HepG2 (cell line): ENCODE results near the gene HECTD3. TPM values are rescaled to one million over a fixed set of nuclear protein-coding genes. Genes with fewer than 3 reads are reported as not detected.

Experiments
- ATF1 ChIP-seq: IDR thresholded peaks from 2 replicates; pipeline ENCODE4 v1.6.1; 2016; ENCODE audit warnings: mild to moderate bottlenecking, control low read depth
- CHD4 ChIP-seq: fragments of 200-600 bp; sonication (generic); IDR thresholded peaks from 2 replicates; pipeline ENCODE4 v1.7.0; 2017; ENCODE audit warnings: mild to moderate bottlenecking, low read length, borderline replicate concordance
- FOXC1 ChIP-seq: sonication (generic); formaldehyde crosslinking; IDR thresholded peaks from 2 replicates; pipeline ENCODE4 v1.8.0; 2022; ENCODE audit warnings: mild to moderate bottlenecking, missing genetic modification reagents, borderline replicate concordance
- FOXP1 ChIP-seq, 2 experiments: fragments of 450-650 bp in 1 of 2; IDR thresholded peaks; 2 replicates each; pipeline ENCODE4 v1.6.1; 2017 to 2018; ENCODE audit warnings: antibody characterized with exemption in 1 of 2
- GABPB1 ChIP-seq: IDR thresholded peaks from 2 replicates; pipeline ENCODE4 v1.6.1; 2016; ENCODE audit warnings: mild to moderate bottlenecking, missing genetic modification reagents, moderate library complexity, missing compliant biosample characterization
- HDAC2 ChIP-seq: sonication (generic); formaldehyde crosslinking; IDR thresholded peaks from 2 replicates; pipeline ENCODE4 v1.4.0; 2020; ENCODE audit warnings: missing genetic modification reagents
- HNF4A ChIP-seq: sonication (generic); formaldehyde crosslinking; IDR thresholded peaks from 2 replicates; pipeline ENCODE4 v1.4.0; 2020; ENCODE audit warnings: missing genetic modification reagents
- KDM6A ChIP-seq: IDR thresholded peaks from 2 replicates; pipeline ENCODE4 v1.6.1; 2016; ENCODE audit warnings: low read depth
- KLF12 ChIP-seq: sonication (generic); formaldehyde crosslinking; IDR thresholded peaks from 2 replicates; pipeline ENCODE4 v1.4.0; 2020; ENCODE audit warnings: missing genetic modification reagents, borderline replicate concordance
- NFIB ChIP-seq: sonication (generic); formaldehyde crosslinking; IDR thresholded peaks from 2 replicates; pipeline ENCODE4 v1.9.0; 2021; ENCODE audit warnings: missing genetic modification reagents, mild to moderate bottlenecking, borderline replicate concordance
- ZNF232 ChIP-seq: sonication (generic); formaldehyde crosslinking; IDR thresholded peaks from 2 replicates; pipeline ENCODE4 v1.4.0; 2020; ENCODE audit warnings: missing genetic modification reagents, borderline replicate concordance
- ZNF724P ChIP-seq: sonication (generic); formaldehyde crosslinking; IDR thresholded peaks from 2 replicates; pipeline ENCODE4 v1.8.0; 2022; ENCODE audit warnings: missing genetic modification reagents, borderline replicate concordance
- ZNF775 ChIP-seq: sonication (generic); formaldehyde crosslinking; IDR thresholded peaks from 2 replicates; pipeline ENCODE4 v1.4.0; 2020; ENCODE audit warnings: missing genetic modification reagents, mild to moderate bottlenecking, moderate library complexity, borderline replicate concordance
- ZZZ3 ChIP-seq: sonication (generic); formaldehyde crosslinking; IDR thresholded peaks from 2 replicates; pipeline ENCODE4 v1.4.0; 2020; ENCODE audit warnings: missing genetic modification reagents, mild to moderate bottlenecking, borderline replicate concordance
- polyA plus RNA-seq, 8 experiments: library from polyadenylated mRNA; depleted of rRNA in 3 of 8; stranded (reverse) in 7 of 8; unstranded in 1 of 8; fragments of >200 nt; fragmentation: Illumina TruSeq in 4 of 8; extraction: Trizol in 4 of 8; gene quantifications; 2 replicates each; pipeline versions ENCODE4 v1.2.1 to v1.2.3, GENCODE V29; 2011 to 2016; ENCODE audit warnings: low read depth in 4 of 8, missing spikeins in 1 of 8, mixed read lengths in 1 of 8; ENCODE audit not compliant: insufficient read depth in 1 of 8
- total RNA-seq, 5 experiments: library from RNA; depleted of rRNA; stranded (reverse); fragments of >200 nt; fragmentation: Illumina TruSeq; extraction: Trizol; gene quantifications; 2 replicates each; pipeline ENCODE4 v1.2.3, GENCODE V29; 2016; ENCODE audit warnings: low read depth in 1 of 5
- TF ChIP-seq, protein P1 (sequence below): sonication (generic); formaldehyde crosslinking; IDR thresholded peaks from 2 replicates; pipeline ENCODE4 v1.4.0; 2020; ENCODE audit warnings: missing genetic modification reagents, borderline replicate concordance
- TF ChIP-seq, protein P2 (sequence below): sonication (generic); formaldehyde crosslinking; IDR thresholded peaks from 2 replicates; pipeline ENCODE4 v1.8.0; 2022; ENCODE audit warnings: missing genetic modification reagents, mild to moderate bottlenecking, moderate library complexity, borderline replicate concordance
- TF ChIP-seq, protein P3 (sequence below): IDR thresholded peaks from 2 replicates; pipeline ENCODE4 v1.6.1; 2016; ENCODE audit warnings: low read depth, control low read depth
- TF ChIP-seq, protein P4 (sequence below): sonication (generic); formaldehyde crosslinking; IDR thresholded peaks from 2 replicates; pipeline ENCODE4 v1.4.0; 2020; ENCODE audit warnings: missing genetic modification reagents, borderline replicate concordance
- TF ChIP-seq, protein P5 (sequence below): sonication (generic); formaldehyde crosslinking; IDR thresholded peaks from 2 replicates; pipeline ENCODE4 v1.4.0; 2020; ENCODE audit warnings: missing genetic modification reagents, mild to moderate bottlenecking, borderline replicate concordance

The HECTD3 gene
- total and polyA plus RNA-seq, 2 of the 13 experiments (the other 11 are each of a cell fraction or from before 2014, with no cell fraction given), result 18.6 to 24.5 TPM

DNA sequence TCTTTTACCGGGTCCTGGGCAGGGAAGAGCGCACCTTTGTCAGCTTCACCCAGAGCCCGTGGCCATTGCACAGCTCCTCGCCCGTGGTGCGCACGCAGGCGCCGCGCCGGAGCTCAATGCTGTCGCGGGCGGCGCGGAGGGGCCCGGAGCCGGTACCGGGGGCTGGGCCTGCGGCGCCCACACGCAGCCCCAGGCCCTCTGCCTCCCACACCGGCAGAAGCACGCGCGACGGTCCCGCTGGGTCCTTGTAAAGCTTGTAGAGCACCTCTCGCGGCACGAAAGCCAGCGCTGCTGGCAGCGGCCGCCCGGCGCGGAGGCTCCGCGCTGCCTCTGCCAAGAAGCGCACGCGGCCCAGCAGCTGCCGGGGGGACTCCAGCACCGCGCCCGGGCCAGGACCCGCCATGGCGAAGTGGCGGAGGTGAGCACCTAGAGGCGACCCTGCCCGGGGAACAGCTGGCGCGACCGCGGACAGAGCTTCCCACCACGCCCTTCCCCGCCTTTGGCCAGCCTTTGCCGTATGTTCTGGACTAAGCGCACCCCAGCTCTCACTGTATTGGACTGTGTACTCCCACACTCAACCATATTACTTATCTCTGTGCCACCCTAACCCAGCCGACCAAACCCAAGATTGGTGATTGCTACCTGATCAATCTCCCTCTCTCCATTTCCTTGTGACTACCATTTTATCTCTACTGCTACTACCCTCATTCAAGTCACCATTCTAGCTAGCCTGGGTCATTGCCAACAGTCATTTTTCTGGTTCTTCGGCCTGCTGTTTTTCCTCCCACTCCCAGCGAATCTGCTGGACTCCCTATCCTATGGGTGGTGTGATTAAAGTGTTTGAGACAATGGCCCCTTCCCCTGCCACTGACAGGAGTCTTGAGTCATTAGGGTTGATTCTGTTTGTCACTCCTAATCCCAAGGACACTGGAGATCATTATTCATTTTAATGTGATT lies at the start of gene HECTD3 (continued):
- TF ChIP-seq, protein P1, sequence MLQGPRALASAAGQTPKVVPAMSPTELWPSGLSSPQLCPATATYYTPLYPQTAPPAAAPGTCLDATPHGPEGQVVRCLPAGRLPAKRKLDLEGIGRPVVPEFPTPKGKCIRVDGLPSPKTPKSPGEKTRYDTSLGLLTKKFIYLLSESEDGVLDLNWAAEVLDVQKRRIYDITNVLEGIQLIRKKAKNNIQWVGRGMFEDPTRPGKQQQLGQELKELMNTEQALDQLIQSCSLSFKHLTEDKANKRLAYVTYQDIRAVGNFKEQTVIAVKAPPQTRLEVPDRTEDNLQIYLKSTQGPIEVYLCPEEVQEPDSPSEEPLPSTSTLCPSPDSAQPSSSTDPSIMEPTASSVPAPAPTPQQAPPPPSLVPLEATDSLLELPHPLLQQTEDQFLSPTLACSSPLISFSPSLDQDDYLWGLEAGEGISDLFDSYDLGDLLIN (CRISPR knock-in tag), result no peak; the same call in 1 of the 2 replicates
- TF ChIP-seq HNF4A (CRISPR knock-in tag) (peak; percentile 49; the same call in 1 of the 2 replicates), KLF12 (CRISPR knock-in tag) (peak; percentile 96; the same call in 1 of the 2 replicates), HDAC2 (CRISPR knock-in tag) (no peak), ZNF775 (no peak), ZNF724P (CRISPR knock-in tag) (no peak), KDM6A (CRISPR knock-in tag) (no peak), NFIB (CRISPR knock-in tag) (no peak), GABPB1 (CRISPR knock-in tag) (peak; percentile 55; the same call in 1 of the 2 replicates), CHD4 (no peak), ZNF232 (CRISPR knock-in tag) (peak; percentile 22; the same call in 1 of the 2 replicates), ZZZ3 (no peak), FOXC1 (no peak), ATF1 (CRISPR knock-in tag) (no peak), FOXP1 (IDR thresholded peaks at IDR 0.05) (no peak), FOXP1 (CRISPR knock-in tag; IDR thresholded peaks at IDR 0.05) (0 out of 2 replicates have a peak, but pooled peaks have one; percentile 7)
- TF ChIP-seq, protein P2, sequence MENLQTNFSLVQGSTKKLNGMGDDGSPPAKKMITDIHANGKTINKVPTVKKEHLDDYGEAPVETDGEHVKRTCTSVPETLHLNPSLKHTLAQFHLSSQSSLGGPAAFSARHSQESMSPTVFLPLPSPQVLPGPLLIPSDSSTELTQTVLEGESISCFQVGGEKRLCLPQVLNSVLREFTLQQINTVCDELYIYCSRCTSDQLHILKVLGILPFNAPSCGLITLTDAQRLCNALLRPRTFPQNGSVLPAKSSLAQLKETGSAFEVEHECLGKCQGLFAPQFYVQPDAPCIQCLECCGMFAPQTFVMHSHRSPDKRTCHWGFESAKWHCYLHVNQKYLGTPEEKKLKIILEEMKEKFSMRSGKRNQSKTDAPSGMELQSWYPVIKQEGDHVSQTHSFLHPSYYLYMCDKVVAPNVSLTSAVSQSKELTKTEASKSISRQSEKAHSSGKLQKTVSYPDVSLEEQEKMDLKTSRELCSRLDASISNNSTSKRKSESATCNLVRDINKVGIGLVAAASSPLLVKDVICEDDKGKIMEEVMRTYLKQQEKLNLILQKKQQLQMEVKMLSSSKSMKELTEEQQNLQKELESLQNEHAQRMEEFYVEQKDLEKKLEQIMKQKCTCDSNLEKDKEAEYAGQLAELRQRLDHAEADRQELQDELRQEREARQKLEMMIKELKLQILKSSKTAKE (CRISPR knock-in tag), result no peak
- TF ChIP-seq, protein P3, sequence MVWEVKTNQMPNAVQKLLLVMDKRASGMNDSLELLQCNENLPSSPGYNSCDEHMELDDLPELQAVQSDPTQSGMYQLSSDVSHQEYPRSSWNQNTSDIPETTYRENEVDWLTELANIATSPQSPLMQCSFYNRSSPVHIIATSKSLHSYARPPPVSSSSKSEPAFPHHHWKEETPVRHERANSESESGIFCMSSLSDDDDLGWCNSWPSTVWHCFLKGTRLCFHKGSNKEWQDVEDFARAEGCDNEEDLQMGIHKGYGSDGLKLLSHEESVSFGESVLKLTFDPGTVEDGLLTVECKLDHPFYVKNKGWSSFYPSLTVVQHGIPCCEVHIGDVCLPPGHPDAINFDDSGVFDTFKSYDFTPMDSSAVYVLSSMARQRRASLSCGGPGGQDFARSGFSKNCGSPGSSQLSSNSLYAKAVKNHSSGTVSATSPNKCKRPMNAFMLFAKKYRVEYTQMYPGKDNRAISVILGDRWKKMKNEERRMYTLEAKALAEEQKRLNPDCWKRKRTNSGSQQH (CRISPR knock-in tag), result no peak
- TF ChIP-seq, protein P4, sequence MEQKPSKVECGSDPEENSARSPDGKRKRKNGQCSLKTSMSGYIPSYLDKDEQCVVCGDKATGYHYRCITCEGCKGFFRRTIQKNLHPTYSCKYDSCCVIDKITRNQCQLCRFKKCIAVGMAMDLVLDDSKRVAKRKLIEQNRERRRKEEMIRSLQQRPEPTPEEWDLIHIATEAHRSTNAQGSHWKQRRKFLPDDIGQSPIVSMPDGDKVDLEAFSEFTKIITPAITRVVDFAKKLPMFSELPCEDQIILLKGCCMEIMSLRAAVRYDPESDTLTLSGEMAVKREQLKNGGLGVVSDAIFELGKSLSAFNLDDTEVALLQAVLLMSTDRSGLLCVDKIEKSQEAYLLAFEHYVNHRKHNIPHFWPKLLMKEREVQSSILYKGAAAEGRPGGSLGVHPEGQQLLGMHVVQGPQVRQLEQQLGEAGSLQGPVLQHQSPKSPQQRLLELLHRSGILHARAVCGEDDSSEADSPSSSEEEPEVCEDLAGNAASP (CRISPR knock-in tag), result 0 out of 2 replicates have a peak, but pooled peaks have one; percentile 19
- TF ChIP-seq, protein P5, sequence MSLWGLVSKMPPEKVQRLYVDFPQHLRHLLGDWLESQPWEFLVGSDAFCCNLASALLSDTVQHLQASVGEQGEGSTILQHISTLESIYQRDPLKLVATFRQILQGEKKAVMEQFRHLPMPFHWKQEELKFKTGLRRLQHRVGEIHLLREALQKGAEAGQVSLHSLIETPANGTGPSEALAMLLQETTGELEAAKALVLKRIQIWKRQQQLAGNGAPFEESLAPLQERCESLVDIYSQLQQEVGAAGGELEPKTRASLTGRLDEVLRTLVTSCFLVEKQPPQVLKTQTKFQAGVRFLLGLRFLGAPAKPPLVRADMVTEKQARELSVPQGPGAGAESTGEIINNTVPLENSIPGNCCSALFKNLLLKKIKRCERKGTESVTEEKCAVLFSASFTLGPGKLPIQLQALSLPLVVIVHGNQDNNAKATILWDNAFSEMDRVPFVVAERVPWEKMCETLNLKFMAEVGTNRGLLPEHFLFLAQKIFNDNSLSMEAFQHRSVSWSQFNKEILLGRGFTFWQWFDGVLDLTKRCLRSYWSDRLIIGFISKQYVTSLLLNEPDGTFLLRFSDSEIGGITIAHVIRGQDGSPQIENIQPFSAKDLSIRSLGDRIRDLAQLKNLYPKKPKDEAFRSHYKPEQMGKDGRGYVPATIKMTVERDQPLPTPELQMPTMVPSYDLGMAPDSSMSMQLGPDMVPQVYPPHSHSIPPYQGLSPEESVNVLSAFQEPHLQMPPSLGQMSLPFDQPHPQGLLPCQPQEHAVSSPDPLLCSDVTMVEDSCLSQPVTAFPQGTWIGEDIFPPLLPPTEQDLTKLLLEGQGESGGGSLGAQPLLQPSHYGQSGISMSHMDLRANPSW (CRISPR knock-in tag), result no peak
